GM19023 (cell line): ENCODE data around the gene HS3ST1.
"Not testable (repeated sequence)": the region's sequence is repeated elsewhere in the genome, so short reads cannot be mapped to it uniquely, and the experiment has no call there.

Source experiments
- ATAC-seq: cut with Tn5 transposase; IDR thresholded peaks from one replicate; pipeline ENCODE4 v1.9.1; 2021; ENCODE audit warnings: mild to moderate bottlenecking, moderate library complexity; ENCODE audit not compliant: unreplicated experiment

HS3ST1 gene

DNA sequence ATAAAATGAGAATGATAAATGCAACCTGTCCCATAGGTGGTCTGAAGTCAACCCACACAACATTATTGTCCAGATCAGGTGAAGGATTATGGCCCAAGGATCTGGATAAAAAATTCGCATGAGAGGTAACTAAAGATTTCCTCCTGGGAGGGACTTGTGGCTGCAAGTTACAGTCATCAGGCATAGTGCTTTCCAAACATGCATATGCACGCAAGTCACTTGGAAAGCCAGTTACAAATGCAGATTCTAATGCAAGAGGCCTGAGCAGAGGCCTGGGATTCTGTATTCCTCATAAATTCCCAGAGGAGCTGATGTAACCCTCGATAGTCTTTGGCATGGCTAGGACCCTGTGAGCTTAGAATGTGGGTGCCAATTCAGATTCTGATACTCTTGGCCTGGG is 21.1 kb downstream of the HS3ST1 start:
- ATAC-seq: no peak

- no peak for ATAC-seq
Observed at GRCh38 chr4:11404431-11404830, 24.3 kb downstream of the HS3ST1 start.

DNA sequence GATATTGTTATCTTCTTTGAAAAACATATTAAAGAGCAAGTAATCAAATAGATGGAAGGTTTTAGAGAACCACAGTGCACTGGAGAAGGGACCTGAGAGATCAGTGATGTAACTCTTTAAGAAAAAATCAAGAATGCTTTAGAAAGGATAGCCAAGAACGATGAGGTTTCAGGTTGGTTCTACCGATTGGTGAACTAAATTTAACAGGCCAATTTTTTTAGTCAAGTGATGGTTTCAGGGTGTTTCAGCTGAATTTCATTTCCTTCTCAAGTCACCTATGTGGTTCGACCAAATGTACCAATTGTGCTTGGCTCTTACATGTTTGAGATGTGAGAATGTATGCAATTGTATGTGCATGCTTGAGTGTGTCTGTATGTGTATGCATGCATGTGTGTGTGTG is 26.5 kb downstream of the HS3ST1 start:
- ATAC-seq: peak; percentile 43

DNA sequence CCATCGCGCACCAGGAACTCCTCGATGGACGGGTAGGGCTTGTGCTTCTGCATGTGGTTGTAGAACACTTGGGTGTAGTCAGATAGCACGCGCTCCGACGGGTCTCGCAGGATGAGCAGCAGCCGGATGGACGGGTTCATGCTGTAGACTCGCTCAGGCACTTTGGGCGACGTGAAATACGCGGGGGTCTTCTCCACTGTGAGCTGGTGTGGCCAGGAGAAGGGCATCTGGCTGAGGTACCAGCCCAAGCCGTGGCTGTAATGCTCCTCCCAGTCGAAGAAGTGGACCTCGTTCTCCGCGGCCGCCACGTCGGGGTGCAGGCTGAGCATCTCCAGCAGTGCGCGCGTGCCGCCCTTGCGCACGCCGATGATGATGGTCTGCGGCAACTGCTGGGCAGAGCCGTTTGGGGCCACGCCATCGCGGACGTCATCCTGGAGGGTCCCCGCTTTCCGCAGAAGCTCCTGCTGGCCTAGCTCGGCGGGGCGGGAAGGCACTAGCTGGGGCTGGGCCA is 29.2 kb downstream of the HS3ST1 start:
- ATAC-seq: no peak

DNA sequence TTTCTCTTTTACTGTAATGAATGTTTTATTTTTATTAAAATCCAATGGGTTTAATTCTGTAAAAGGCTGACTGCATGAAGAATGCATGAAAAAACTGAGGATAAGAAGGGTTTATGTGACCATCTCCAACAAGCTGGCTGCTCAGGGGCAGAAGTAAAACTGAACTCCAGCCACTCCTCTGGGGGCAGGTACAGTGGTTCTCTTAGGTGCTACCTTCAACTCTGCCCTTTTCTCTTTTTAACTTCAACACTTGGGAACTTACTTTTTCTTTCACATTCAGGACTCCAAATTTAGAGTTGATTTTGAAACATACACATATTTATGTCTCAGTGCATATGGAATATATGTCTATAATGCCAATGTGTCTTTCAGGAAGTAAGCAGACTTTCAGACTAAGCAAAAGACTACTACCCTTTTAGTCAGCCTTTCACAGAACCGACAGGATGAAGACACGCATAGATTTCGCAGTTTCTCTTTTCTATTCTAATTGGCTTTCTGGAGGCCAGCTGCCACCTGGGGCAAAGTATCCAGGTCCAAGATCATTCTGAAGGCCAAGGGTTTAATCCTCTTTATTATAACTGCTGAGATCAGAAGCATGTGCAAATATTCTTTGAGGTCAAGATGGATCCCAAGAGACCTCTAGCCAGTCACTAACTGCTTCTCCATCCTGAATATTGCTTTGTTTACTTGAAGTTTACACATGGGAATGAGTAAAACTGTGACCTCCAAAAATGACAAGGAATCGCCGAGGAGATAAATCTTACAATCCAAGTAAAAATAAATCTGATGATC is 30.7 kb downstream of the HS3ST1 start:
- peak; percentile 65 for ATAC-seq

DNA sequence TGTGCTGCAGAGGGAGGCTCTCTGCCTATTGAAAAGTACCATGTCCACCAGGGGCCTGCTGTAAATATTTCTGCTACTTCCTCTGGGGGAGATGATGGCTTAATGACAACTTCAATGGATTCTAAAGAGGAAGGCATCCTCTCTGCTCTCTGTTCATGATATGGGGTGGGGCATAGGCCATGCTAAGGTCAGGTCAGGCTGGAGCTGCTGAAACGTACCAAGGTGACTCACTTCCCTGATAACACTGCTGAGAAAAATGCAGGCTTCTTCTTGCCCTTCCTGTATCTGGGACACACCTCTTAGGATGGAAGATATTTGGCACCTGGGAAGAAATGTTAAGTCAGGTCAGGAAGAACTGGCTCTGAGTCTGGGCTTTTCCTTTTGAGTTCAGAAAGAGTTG is 31.5 kb downstream of the HS3ST1 start:
- no peak for ATAC-seq

DNA sequence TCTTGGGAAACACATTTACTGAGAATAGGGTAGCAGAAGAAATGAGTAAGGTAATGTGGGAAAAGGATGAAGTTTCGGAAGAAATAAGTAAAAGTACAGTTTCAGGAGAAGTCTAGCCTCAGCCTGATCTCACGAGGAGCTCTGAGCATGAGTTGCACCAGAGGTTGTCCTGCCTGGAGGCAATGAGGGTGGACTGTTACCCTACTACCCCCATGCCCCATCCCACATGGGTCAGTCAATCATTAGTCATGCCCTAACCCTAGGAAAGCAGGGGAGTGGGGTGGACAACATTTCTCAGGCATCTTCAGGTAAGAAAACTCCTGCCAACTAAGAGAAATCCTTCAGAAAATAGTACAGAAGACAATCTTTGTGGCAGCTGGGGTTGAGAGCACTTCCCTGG is 35.1 kb downstream of the HS3ST1 start:
- ATAC-seq: no peak

- ATAC-seq: not testable (repeated sequence)
Observed at GRCh38 chr4:11384072-11384471, 44.6 kb downstream of the HS3ST1 start.

DNA sequence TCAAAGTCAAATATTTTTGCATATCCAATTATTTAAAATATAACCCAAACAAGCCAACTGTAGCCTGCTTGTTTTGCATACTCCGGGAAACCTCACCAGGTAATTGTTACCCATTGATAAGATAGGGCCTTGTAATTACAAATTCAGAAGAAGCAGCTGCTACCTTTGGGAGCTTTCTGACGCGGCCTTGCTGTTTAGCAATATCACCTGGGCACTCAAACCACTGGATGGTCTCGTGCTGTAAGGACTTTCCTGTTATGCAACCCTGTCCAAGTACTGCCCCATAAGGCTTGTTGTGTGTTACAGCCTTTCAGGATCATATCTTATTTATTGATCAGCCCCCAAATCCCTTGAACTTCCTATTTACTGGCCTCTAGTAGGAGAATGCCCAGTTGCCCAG is 52.1 kb downstream of the HS3ST1 start:
- no peak for ATAC-seq

GRCh38 chr4:11376146-11376545 is 52.5 kb downstream of the HS3ST1 start:
- no peak for ATAC-seq

DNA sequence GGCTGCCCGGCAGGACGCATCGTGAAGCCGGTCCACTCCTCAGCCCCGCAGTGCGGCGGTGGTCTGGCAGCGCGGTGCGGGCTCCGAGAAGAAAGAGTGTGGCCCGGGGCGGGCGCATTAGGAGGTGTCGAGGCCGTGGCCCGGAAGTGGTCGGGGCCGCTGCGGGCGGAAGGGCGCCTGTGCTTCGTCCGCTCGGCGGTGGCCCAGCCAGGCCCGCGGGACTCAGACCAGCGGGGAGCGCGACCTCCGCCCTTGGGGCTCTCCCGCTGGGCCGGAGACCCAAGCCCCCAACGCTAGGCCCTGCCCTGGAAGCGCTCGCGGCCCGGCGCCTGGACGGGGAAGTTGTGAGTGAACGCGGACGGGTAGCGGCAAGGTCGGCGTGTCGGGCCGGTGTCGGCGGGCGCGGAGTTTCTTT is 60.0 kb downstream of the HS3ST1 start:
- ATAC-seq: peak; percentile 48

DNA sequence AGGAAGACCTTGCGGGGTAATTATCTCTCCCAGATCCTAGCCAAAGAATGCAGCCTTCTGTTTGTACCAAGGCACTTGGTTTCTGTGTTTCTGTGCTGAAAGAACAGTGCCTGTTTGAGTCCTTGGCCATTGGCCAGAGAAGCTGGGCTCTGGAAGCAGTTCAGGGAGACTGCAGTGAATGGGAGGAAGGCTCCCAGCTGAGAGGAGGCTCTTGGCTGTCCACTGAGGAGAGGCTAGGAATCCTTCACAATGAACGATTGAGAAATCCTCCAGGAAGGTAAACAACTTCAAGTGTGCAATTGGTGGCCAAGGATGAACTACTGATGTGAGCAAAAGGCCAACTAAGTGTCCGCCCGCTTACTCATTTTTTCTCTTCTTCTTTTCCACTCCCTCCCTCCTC is 61.3 kb downstream of the HS3ST1 start:
- ATAC-seq: no peak

DNA sequence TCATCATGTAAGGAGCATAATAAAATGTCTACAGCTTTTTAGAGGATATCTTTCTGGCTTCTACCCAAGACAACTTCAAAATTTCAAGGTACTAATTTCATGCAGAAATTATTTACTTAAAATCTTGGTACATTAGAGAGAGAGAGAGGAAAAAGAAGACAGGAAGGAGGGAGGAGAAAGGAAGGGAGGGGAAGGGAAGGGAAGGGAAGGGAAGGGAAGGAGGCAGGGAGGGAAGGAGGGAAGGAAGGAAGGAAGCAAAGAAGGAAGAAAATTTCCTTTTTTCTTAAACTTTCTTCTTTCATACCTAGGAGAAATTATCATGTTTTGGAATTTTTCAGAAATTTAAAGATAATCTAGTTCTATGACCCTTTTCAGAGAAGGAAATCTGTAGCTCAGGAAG is 61.8 kb downstream of the HS3ST1 start:
- ATAC-seq: no peak

GRCh38 chr4:11365039-11365438 is 63.7 kb downstream of the HS3ST1 start:
- ATAC-seq: no peak

DNA sequence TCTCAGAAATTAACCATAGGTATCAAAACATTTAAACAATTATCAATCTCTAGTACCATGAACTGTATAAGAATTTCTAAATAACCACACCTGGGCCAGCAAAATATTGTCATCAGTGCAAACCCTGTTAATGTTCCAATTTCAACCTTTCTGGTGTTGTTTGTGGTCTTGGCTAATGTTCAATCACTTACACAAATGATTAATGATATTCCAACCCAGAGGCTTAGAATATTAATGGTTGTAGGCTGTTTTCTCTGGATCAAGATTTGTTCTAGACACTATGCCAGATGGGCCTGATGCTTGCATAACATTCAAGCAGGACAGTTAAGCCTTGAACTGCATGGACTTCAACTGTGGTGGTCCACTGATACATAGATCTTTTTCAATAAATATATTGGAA is 69.1 kb downstream of the HS3ST1 start:
- ATAC-seq: no peak

- ATAC-seq: no peak
Observed at GRCh38 chr4:11355226-11355625, 73.5 kb downstream of the HS3ST1 start.

GRCh38 chr4:11354531-11354930 is 74.2 kb downstream of the HS3ST1 start:
- no peak for ATAC-seq

DNA sequence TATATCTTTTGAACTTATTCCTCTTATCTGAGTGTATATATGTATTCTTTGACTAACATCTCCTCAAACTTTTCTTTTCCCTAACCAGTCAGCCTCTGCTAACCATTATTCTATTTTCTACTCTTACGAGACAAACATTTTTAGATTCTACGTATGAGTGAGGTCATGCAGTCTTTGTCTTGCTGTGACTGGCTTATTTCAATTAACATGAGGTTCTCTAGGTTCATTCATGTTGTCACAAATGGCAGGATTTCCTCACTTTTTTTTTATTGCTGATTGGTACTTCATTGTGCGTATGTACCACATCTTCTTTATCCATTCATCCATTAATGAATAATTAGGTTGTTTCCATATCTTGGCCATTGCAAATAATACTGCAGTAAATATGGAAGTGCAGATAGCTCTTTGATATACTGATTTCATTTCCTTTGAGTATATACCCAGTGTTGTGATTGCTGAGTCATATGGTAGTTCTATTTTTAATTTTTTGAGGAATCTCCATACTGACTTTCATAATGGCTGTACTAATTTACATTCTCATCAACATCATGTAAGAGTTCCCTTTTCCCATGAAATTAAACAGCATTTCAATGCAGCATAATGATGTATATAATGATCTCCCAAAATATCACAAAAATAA is 80.1 kb downstream of the HS3ST1 start:
- ATAC-seq: no peak

- no peak for ATAC-seq
Observed at GRCh38 chr4:11344916-11345315, 83.8 kb downstream of the HS3ST1 start.

DNA sequence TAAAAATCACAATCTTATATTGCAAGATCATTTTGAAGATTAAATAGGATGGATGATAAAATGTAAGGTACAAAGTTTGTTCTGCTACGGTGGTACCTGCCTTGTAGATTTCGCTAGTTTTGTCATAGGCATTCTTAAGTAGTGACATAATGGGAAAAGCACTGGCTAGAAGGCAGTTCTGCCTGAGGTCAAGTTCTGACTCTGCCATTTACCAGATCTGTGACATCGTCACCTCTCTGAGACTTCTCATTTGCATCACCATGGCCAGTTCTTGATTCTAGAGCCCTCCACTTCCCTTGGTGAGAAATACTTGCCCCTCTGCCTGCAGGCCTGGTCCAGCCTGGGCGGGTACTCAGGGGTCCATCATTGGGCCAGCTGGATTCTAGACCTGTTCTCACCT is 85.2 kb downstream of the HS3ST1 start:
- no peak for ATAC-seq
